NT2/D1 (cell line): ENCODE measurements around the gene SDSL.

Experiments
- SUZ12 ChIP-seq: IDR thresholded peaks from 2 replicates; pipeline ENCODE4 v1.6.1; 2011; ENCODE audit not compliant: insufficient read length, insufficient read depth; ENCODE audit errors: extremely low read depth
- YY1 ChIP-seq: IDR thresholded peaks from 2 replicates; pipeline ENCODE4 v1.6.1; 2011; ENCODE audit not compliant: insufficient read length, insufficient read depth
- ZNF274 ChIP-seq: IDR thresholded peaks from 2 replicates; pipeline ENCODE4 v1.6.1; 2011; ENCODE audit warnings: mild to moderate bottlenecking, low read depth, low read length

DNA sequence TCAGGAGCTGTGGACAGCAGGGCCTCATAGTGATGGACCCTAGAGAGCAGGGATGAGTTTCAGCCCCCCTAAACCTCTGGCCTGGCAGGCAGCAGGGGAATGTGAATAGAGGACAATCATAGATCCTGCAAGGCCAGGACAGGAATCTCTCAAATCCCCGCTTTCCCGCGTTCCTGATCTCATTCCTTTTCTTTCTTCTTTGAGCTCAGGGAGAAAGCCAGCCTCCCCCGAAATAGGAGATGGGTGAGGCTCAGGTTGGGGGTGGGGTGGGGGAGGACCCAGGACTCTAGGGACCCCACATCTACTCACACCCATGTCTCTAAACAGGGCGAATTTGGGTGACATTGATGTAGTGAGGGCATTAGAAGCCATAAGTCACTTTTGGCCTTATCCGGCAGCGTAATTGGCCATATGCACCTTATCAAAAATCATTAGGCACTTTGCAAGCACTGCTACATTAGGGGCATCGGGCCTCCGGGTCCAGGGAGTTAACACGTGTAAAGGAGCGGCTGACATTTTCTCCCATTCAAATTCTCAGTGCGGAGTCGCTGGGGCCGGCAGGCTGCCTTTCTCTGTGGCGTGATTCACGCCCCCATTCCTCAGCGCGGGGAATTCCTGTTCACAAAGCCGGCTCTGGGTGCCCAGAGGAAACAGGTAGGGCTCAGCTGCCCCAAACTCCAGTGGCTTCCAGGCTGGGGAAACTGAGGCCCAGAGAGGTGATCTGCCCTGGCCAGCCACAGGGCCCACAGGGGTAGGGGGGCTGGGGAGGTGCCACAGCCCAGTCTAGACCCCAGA lies 48.0 kb downstream of the SDSL start:
- no peak for TF ChIP-seq YY1
- TF ChIP-seq ZNF274 = no peak
- no peak for TF ChIP-seq SUZ12
